SKM-1 (cell line): Measurements from ENCODE around the gene HECTD1.
"Not testable (repeated sequence)": the region's sequence is repeated elsewhere in the genome, so short reads cannot be mapped to it uniquely, and the experiment has no call there.

Experiments
- DNase-seq: peaks from one replicate; lab custom pipeline; 2025; ENCODE audit not compliant: unreplicated experiment; lab: John Stamatoyannopoulos, UW

HECTD1 gene

GRCh38 chr14:31093884-31094839, 113.4 kb downstream of the HECTD1 start:
- not testable (repeated sequence) for DNase-seq

DNA sequence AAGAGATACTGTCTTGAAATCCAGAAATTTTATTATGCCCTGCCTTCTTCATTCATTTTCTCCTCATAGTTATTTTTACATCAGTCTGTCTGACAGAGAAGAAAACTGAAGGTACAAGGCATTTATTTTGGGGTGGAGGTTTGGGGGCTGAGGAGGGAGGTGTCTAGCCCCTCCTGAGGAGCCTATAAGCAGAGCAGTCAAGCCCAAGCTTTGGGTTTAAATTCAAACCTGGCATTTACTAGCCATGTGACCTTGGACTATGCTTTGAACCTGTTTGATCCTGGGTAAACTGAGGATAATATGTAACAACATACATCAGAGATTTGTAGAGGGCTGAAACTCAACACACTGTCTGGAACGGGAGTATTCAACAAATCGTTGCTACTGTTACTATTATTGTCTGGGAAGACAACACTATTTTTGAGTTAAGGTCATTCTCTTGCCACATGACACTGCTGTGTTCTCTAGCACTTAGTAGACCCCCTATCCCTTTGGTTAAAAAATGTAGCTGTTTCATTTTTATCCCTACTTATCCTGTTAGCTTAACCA, 115.4 kb downstream of the HECTD1 start:
- DNase-seq = no peak

GRCh38 chr14:31090883-31091764, 116.5 kb downstream of the HECTD1 start:
- DNase-seq = no peak

DNA sequence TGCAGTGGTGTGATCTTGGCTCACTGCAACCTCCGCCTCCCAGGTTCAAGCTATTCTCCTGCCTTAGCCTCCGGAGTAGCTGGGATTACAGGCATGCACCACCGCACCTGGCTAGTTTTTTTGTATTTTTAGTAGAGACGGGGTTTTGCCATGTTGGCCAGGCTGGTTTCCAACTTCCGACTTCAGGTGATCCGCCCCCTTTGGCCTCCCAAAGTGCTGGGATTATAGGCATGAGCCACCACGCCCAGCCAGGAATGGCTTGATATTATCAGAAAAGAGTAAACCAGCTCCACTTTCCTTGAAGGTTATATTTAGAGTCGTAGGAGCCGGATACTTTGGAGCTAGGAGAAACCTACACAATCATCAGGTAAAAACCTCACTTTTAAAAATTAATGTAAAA, 121.1 kb downstream of the HECTD1 start:
- not testable (repeated sequence) for DNase-seq

- DNase-seq = no peak
Measured at GRCh38 chr14:31085027-31085426, 122.6 kb downstream of the HECTD1 start.

DNA sequence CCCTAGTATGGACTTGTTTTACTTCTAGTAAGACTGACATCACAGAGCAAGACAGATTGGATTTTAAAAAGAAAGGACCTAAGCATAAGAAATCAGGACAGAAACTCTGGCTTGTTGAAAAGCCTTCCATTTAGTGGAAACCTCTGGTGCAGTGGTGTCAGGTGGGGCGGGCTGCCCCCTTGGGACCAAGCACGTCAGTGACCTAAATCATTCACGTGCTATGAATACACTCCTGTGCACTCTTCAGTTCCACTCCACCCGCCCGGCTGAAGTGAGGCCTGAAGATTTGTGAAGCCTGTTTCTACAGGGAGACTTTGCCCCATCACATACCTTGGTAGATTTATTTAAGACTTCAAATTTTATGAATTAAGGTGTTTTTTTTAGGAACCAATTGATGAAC, 123.2 kb downstream of the HECTD1 start:
- DNase-seq = no peak

GRCh38 chr14:31083781-31084180, 123.8 kb downstream of the HECTD1 start:
- DNase-seq = no peak

GRCh38 chr14:31080484-31080883, 127.1 kb downstream of the HECTD1 start:
- no peak for DNase-seq

GRCh38 chr14:31080056-31080455, 127.5 kb downstream of the HECTD1 start:
- no peak for DNase-seq

DNA sequence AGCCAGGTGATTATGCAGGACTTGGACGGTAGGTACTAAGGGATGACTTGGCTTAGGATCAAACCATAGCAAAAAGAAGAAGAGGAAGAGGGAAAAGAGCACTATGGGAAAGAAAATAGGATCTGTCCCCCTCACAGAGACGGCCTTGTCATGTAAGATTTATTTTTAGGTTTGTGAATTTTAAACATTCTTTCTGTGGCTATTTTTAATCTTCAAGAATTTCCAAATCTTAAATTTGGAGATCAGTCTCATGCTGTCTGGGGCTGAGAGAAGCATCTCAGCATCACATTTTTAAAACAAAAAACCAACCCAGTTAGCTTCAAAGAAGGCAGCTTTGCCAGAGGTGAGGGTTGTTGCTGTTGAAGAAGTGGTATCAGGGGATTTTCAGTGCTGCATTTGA, 128.8 kb downstream of the HECTD1 start:
- no peak for DNase-seq

GRCh38 chr14:31075144-31075543, 132.4 kb downstream of the HECTD1 start:
- DNase-seq = no peak

- DNase-seq = no peak
Measured at GRCh38 chr14:31071151-31071550, 136.4 kb downstream of the HECTD1 start.

- no peak for DNase-seq
Measured at GRCh38 chr14:31070431-31070830, 137.2 kb downstream of the HECTD1 start.

- DNase-seq = no peak
Measured at GRCh38 chr14:31069343-31069742, 138.2 kb downstream of the HECTD1 start.

GRCh38 chr14:31068235-31068634, 139.4 kb downstream of the HECTD1 start:
- no peak for DNase-seq

- DNase-seq = not testable (repeated sequence)
Measured at GRCh38 chr14:31062908-31063307, 144.7 kb downstream of the HECTD1 start.

GRCh38 chr14:31060253-31060875, 147.2 kb downstream of the HECTD1 start:
- DNase-seq = no peak

DNA sequence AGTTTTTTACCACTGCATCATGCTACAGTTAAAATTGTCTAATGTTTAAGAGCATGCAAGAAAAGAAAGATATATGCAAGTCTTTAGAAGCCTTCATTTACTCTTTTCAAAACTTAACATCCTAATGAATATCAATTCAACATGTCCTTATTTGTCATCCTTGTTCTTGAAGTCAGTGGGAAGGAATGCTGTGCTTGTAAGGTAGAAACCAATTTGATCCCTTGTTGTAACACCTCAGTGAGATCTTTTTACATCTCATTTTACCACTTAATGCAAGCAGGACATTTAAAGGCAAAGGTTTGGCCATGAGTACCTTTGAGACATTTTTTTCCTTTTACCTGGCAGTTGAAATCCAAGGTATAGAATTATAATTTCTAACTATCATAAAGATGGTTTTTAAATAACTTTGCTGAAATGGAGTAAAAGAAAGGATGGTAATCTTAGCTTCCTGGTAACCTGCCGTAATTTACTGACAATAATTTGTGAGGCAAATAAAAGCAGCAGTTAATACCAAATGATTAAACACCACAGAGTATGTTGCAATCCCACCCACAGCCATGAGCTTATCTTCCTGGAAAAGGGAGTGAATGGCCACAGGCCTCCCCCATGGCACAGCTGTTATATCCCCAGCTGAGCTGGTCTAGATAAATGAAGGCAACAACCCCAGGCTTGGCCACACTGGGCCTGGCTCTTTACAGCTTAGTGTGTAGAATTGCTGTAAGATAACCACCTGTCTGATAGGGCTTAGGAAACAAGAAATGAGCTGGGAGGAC, 148.3 kb downstream of the HECTD1 start:
- DNase-seq = no peak

- DNase-seq = no peak
Measured at GRCh38 chr14:31057701-31058364, 149.8 kb downstream of the HECTD1 start.

- no peak for DNase-seq
Measured at GRCh38 chr14:31057035-31057434, 150.6 kb downstream of the HECTD1 start.
